ENCODE measurements around the gene PCDHGA2. TPM values are rescaled to one million over a fixed set of nuclear protein-coding genes. Genes with fewer than 3 reads are reported as not detected.
"Not testable (repeated sequence)": the region's sequence is repeated elsewhere in the genome, so short reads cannot be mapped to it uniquely, and the experiment has no call there.

The PCDHGA2 gene
- total and polyA plus RNA-seq, 2 experiments from 2014 or later: not detected

- no peak overlapping the region for H3K4me3 ChIP-seq
- no peaks in the 10 kb centered on the region for H4K20me1 ChIP-seq (ENCODE audit: insufficient read depth, poor library complexity, severe bottlenecking)
- H3K9me2 ChIP-seq (replicated peaks; ENCODE audit: insufficient read depth): no peaks in the 10 kb centered on the region
- no peaks in the 10 kb centered on the region for H3K79me2 ChIP-seq
- no peaks in the 10 kb centered on the region for H3K9me3 ChIP-seq (ENCODE audit: low read depth)
- TF ChIP-seq EZH2 (IDR thresholded peaks at IDR 0.05; ENCODE audit: borderline replicate concordance): no peak
- 54% methylated on average over 1 of the region's 1 CpG for WGBS (ENCODE audit: low lambda C conversion rate, missing lambda C conversion rate)
- no peaks in the 10 kb centered on the region for H3K27me3 ChIP-seq
- H3K4me2 ChIP-seq: no peak overlapping the region
- H3K36me3 ChIP-seq (replicated peaks; ENCODE audit: insufficient read depth, low read depth): no peaks in the 10 kb centered on the region
- no peak for DNase-seq (ENCODE audit: low spot score)
- H2AFZ ChIP-seq: no peak overlapping the region
- H3K4me1 ChIP-seq (ENCODE audit: insufficient read depth): no peaks in the 10 kb centered on the region
- no peak overlapping the region for H3K27ac ChIP-seq
These were observed 4.2 kb downstream of the PCDHGA2 start for GRCh38 chr5:141342773-141343172.

- Histone ChIP-seq H3K4me2 (no peak within 1 kb of the TSS), H3K36me3 (replicated peaks; ENCODE audit: insufficient read depth, low read depth) (no peaks in the 10 kb centered on the region), H3K9me3 (ENCODE audit: low read depth) (no peaks in the 10 kb centered on the region), H3K79me2 (no peaks in the 10 kb centered on the region), H3K27me3 (no peaks in the 10 kb centered on the region), H3K9me2 (replicated peaks; ENCODE audit: insufficient read depth) (no peaks in the 10 kb centered on the region), H3K27ac (no peak within 1 kb of the TSS), H3K4me1 (ENCODE audit: insufficient read depth) (no peaks in the 10 kb centered on the region), H2AFZ (no peak within 1 kb of the TSS), H4K20me1 (ENCODE audit: insufficient read depth, poor library complexity, severe bottlenecking) (no peaks in the 10 kb centered on the region), H3K4me3 (no peak within 1 kb of the TSS)
- WGBS (ENCODE audit: low lambda C conversion rate, missing lambda C conversion rate): 79% methylated on average over 9 of the region's 9 CpGs
- TF ChIP-seq EZH2phosphoT487 (IDR thresholded peaks at IDR 0.05; ENCODE audit: low read depth, severe bottlenecking, unreplicated experiment): no peak
- no peak for TF ChIP-seq CTCF (IDR thresholded peaks at IDR 0.05; ENCODE audit: poor library complexity)
- no peak for TF ChIP-seq EZH2 (IDR thresholded peaks at IDR 0.05; ENCODE audit: borderline replicate concordance)
- no peak for DNase-seq (ENCODE audit: low spot score)
These were observed 4.8 kb downstream of the PCDHGA2 start, which contains the start of gene PCDHGA3 for GRCh38 chr5:141343242-141343952. PCDHGA3 (plus strand) TSS chr5:141343829; CDS start chr5:141344034, 205 bp downstream.

- Histone ChIP-seq H3K4me2 (no peak overlapping the region), H3K4me1 (ENCODE audit: insufficient read depth) (no peaks in the 10 kb centered on the region), H3K36me3 (replicated peaks; ENCODE audit: insufficient read depth, low read depth) (no peaks in the 10 kb centered on the region), H3K27me3 (no peaks in the 10 kb centered on the region), H3K27ac (no peak overlapping the region), H3K9me2 (replicated peaks; ENCODE audit: insufficient read depth) (no peaks in the 10 kb centered on the region), H3K4me3 (no peak overlapping the region), H3K9me3 (ENCODE audit: low read depth) (no peaks in the 10 kb centered on the region), H3K79me2 (no peaks in the 10 kb centered on the region), H2AFZ (no peak overlapping the region), H4K20me1 (ENCODE audit: insufficient read depth, poor library complexity, severe bottlenecking) (no peaks in the 10 kb centered on the region)
- WGBS (ENCODE audit: low lambda C conversion rate, missing lambda C conversion rate): 96% methylated on average over 31 of the region's 31 CpGs
- TF ChIP-seq CTCF (IDR thresholded peaks at IDR 0.05; ENCODE audit: poor library complexity): no peak
- TF ChIP-seq EZH2phosphoT487 (IDR thresholded peaks at IDR 0.05; ENCODE audit: low read depth, severe bottlenecking, unreplicated experiment): no peak
- TF ChIP-seq EZH2 (IDR thresholded peaks at IDR 0.05; ENCODE audit: borderline replicate concordance): no peak
- no peak for DNase-seq (ENCODE audit: low spot score)
These were observed 5.4 kb downstream of the PCDHGA2 start for GRCh38 chr5:141343953-141344463.

GRCh38 chr5:141345327-141345726, 6.8 kb downstream of the PCDHGA2 start:
- WGBS (ENCODE audit: low lambda C conversion rate, missing lambda C conversion rate): 97% methylated on average over 20 of the region's 20 CpGs

GRCh38 chr5:141346017-141346416, 7.5 kb downstream of the PCDHGA2 start:
- not testable (repeated sequence) for H3K27ac ChIP-seq

More at GRCh38 chr5:141345327-141345726, 6.8 kb downstream of the PCDHGA2 start:
- H3K4me1 ChIP-seq (ENCODE audit: insufficient read depth): no peaks in the 10 kb centered on the region
- H3K79me2 ChIP-seq: no peaks in the 10 kb centered on the region
- DNase-seq (ENCODE audit: low spot score): no peak
- H3K9me2 ChIP-seq (replicated peaks; ENCODE audit: insufficient read depth): no peaks in the 10 kb centered on the region
- H4K20me1 ChIP-seq (ENCODE audit: insufficient read depth, poor library complexity, severe bottlenecking): no peaks in the 10 kb centered on the region
- H3K4me3 ChIP-seq: no peak overlapping the region
- H3K4me2 ChIP-seq: no peak overlapping the region
- H2AFZ ChIP-seq: no peak overlapping the region
- H3K27me3 ChIP-seq: no peaks in the 10 kb centered on the region
- no peaks in the 10 kb centered on the region for H3K36me3 ChIP-seq (replicated peaks; ENCODE audit: insufficient read depth, low read depth)
- no peak for TF ChIP-seq CTCF (IDR thresholded peaks at IDR 0.05; ENCODE audit: poor library complexity)
- no peak for TF ChIP-seq EZH2phosphoT487 (IDR thresholded peaks at IDR 0.05; ENCODE audit: low read depth, severe bottlenecking, unreplicated experiment)
- no peak for TF ChIP-seq EZH2 (IDR thresholded peaks at IDR 0.05; ENCODE audit: borderline replicate concordance)
- no peak overlapping the region for H3K27ac ChIP-seq
- H3K9me3 ChIP-seq (ENCODE audit: low read depth): no peaks in the 10 kb centered on the region

More at GRCh38 chr5:141346017-141346416, 7.5 kb downstream of the PCDHGA2 start:
- WGBS (ENCODE audit: low lambda C conversion rate, missing lambda C conversion rate): 94% methylated on average over 23 of the region's 35 CpGs
- not testable (repeated sequence) for H3K4me3 ChIP-seq; H3K9me2 ChIP-seq (replicated peaks; ENCODE audit: insufficient read depth); H3K9me3 ChIP-seq (ENCODE audit: low read depth); H4K20me1 ChIP-seq (ENCODE audit: insufficient read depth, poor library complexity, severe bottlenecking); H3K36me3 ChIP-seq (replicated peaks; ENCODE audit: insufficient read depth, low read depth); H3K79me2 ChIP-seq; H3K4me1 ChIP-seq (ENCODE audit: insufficient read depth); DNase-seq (ENCODE audit: low spot score); H3K4me2 ChIP-seq; H3K27me3 ChIP-seq; H2AFZ ChIP-seq

Data from hepatocyte (in vitro differentiated cells).